ENCODE measurements around the gene HGF. TPM values are rescaled to one million over a fixed set of nuclear protein-coding genes. Genes with fewer than 3 reads are reported as not detected.

Gene HGF
- total and polyA plus RNA-seq, 2 of the 8 experiments (the other 6 are each of a cell fraction or from before 2014, with no cell fraction given), result 0.05 to 0.60 TPM

DNA sequence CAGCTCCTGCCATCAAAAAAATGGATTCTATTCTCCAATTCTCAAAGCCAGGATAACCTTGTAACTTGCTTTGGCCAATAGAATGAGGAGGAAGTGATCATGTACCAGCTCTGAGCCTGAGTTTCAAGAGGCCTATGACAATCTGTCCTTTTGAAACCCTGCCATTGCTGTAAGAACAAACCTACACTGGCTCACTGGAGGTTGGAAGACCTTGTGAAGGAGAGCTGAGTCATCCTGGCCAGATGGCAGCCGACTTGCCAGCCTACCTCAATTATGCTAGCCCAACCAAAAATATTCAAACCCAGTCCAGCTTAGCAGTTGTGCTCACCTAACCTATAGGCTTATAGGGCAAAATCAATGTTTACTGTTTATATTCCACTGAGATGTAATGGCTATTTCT lies 93.0 kb downstream of the HGF start (continued):
- TF ChIP-seq NANOG (IDR thresholded peaks at IDR 0.05; ENCODE audit: insufficient read depth, low read depth, low read length, poor library complexity, severe bottlenecking), result no peak
- no peak for TF ChIP-seq SP1 (IDR thresholded peaks at IDR 0.05; ENCODE audit: low read depth, low read length)
- no peak for TF ChIP-seq RNF2 (IDR thresholded peaks at IDR 0.05; ENCODE audit: borderline replicate concordance, low read depth, low read length, missing control alignments, poor library complexity, severe bottlenecking)
- no peak for TF ChIP-seq POLR2A (IDR thresholded peaks at IDR 0.05; ENCODE audit: control extremely low read depth in 1 of 2, low read depth in 2 of 2, low read length in 2 of 2)
- no peak for TF ChIP-seq HDAC6 (IDR thresholded peaks at IDR 0.05; ENCODE audit: low read depth, low read length)
- TF ChIP-seq, protein P1, sequence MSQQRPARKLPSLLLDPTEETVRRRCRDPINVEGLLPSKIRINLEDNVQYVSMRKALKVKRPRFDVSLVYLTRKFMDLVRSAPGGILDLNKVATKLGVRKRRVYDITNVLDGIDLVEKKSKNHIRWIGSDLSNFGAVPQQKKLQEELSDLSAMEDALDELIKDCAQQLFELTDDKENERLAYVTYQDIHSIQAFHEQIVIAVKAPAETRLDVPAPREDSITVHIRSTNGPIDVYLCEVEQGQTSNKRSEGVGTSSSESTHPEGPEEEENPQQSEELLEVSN (IDR thresholded peaks at IDR 0.05), result no peak
